Gastroesophageal sphincter (tissue), 3 donors: ENCODE data around the gene TXNL1.
A peak's percentile ranks its signal among the peaks of the same experiment; 100 is the strongest.

Source experiments
- CTCF ChIP-seq, 4 experiments: fragments of 200-600 bp in 2 of 4; fragments of 450-650 bp in 2 of 4; sonication (generic) in 1 of 4; IDR thresholded peaks; one replicate each; pipeline ENCODE4 v1.5.1; 2017 to 2019; ENCODE audit warnings: antibody characterized with exemption in 4 of 4, mild to moderate bottlenecking in 2 of 4, moderate library complexity in 2 of 4
- EP300 ChIP-seq: sonication (generic); formaldehyde crosslinking; IDR thresholded peaks from one replicate; pipeline ENCODE4 v1.6.1; 2017; ENCODE audit warnings: antibody characterized with exemption, mild to moderate bottlenecking
- POLR2A ChIP-seq, 2 donors: fragments of 450-650 bp; IDR thresholded peaks; one replicate each; pipeline ENCODE4 v1.6.1; 2017; ENCODE audit warnings: antibody characterized with exemption in 2 of 2, mild to moderate bottlenecking in 2 of 2, moderate library complexity in 1 of 2
- POLR2AphosphoS5 ChIP-seq: sonication (generic); formaldehyde crosslinking; IDR thresholded peaks from one replicate; pipeline ENCODE4 v1.6.1; 2017; ENCODE audit warnings: antibody characterized with exemption

- TF ChIP-seq CTCF (IDR thresholded peaks at IDR 0.05): peak in 1 of 4 experiments; percentile 12
- TF ChIP-seq POLR2A (IDR thresholded peaks at IDR 0.05): peak in 1 of 2 donors; percentile 40
- peak; percentile 54 for TF ChIP-seq POLR2AphosphoS5
- TF ChIP-seq EP300: no peak
Observed at GRCh38 chr18:56650944-56651770, 12.8 kb upstream of the TXNL1 start, which contains the start of gene WDR7.
